ENCODE data around the gene PLCB2.

The PLCB2 gene

DNA sequence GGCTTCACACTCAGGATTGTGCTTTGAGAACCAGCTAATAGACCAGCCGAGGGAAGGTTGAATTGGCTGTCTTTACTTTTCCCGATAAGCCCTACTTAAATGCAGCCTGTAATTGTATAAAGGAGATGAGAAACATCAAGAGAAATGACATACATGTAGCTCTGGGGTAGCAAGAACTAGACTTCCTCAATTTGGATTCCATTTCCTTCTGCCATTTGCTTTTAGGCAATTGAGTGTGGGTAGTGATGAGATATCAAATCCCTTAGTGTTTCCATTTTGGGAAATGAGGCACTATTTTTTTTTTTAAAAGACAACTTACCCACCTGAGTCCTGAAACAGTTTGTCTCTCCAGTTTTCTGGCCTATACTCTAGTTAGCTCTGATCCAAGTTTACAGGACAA is 18.0 kb upstream of the PLCB2 start:
- in situ Hi-C loops (cut with HindIII; ENCODE audit: low sequenced_read_pairs): no loop called here

DNA sequence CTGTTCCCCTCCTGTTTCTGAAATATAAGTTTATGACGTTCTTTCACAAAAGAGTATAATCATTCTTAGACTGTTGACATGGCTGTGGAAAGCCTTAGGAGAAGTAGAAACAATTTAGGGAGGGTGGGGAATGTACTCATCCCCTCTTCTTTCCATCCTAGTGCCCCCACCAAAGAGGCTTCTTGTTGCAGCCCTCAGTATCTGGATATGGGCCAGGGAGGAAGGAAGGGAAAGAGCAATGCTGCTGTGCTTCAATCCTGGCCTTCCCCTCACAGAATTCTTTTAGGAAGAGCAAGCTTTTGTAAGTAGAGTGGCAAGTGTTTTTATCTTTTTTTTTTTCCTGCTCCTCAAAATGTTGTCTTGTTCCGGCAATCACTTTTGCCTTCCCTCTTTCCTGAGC is 17.5 kb upstream of the PLCB2 start:
- in situ Hi-C loops (cut with HindIII; ENCODE audit: low sequenced_read_pairs): no loop called here

DNA sequence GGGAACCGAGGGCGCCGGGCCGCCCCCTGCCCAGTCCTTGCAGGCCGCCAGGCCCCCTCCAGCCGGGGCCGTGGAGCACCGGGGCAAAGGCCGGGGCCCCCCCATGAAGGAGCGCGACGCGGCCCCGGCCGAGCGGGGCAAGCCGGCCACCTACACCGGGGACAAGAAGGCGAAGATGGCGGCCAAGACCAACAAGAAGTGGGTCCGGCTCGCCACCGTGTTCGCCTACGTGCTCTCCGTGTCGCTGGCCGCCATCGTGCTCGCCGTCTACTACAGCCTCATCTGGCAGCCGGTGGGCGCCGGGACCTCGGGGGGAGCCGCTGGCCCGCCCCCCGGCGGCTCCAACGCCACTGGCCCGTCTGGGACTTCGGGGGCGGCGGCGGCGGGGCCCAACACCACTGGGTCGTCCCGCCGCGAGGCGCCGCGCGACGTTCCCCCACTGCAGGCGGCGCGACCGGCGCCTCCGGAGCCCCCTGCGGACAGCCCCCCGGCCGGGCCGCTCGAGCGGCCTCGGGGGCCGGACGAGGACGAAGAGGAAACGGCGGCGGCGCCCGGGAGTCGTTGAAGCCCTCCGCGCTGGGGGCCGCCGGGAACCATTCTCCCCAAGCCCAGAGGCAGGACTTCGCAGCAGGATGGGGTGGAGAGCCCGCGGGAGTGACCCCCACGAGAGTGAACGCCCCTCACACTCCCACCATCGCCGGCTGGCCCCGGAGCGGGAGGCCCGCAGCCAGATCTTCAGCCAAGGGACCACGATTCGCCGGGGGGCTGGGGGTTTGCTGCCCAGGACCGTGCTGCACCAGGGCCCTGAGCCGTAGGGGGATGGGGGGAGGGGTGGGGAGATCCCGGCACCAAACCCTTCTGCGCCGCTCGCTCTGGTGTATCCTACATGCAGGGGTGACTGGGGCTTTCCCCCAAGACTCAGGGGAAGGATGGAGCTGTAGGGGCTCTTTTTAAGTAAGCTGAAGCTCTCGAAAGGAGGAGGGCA is 16.5 kb upstream of the PLCB2 start:
- in situ Hi-C loops (cut with HindIII; ENCODE audit: low sequenced_read_pairs): no loop called here

DNA sequence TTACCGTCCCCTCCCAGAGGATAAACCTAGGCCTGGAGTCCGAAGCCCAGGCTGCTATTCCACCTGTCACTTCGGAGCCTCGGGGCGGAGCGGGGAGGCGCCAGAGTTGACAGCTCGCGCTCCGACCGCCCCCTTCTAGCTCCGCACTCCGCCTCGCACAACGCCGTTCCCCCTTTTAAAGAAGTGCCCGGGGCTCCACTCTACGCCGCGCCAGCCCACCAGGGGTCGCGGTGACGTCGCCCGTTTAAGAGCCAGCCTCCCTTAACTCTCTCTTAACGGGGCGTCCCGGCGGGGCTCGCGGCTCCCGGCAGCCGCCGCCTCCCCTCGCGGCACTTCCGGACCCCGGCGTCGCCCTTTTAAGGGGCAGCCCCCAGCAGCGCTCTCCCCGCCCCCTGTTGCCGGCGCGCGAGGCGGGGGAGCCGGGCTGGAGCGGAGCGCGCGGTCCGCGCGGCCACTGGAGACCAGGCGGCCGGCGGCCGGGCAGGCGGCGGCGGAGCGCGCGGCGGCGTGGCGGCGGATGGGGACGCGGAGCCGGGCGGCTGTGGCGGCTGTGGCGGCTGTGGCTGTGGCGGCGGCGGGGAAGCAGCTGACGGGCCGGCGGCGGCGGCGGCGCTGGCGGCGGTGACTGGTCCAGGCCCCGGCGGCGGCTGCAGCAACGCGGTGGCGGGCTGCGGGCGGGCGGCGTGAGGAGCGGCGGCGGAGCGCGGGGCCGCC is 15.7 kb upstream of the PLCB2 start, which contains the start of gene INAFM2:
Gene INAFM2, plus strand, starts transcription at position 454 of the 714 bp plus-strand sequence. CDS start 364 bp downstream, outside the sequence.
- in situ Hi-C loops (cut with HindIII; ENCODE audit: low sequenced_read_pairs): no loop called here

DNA sequence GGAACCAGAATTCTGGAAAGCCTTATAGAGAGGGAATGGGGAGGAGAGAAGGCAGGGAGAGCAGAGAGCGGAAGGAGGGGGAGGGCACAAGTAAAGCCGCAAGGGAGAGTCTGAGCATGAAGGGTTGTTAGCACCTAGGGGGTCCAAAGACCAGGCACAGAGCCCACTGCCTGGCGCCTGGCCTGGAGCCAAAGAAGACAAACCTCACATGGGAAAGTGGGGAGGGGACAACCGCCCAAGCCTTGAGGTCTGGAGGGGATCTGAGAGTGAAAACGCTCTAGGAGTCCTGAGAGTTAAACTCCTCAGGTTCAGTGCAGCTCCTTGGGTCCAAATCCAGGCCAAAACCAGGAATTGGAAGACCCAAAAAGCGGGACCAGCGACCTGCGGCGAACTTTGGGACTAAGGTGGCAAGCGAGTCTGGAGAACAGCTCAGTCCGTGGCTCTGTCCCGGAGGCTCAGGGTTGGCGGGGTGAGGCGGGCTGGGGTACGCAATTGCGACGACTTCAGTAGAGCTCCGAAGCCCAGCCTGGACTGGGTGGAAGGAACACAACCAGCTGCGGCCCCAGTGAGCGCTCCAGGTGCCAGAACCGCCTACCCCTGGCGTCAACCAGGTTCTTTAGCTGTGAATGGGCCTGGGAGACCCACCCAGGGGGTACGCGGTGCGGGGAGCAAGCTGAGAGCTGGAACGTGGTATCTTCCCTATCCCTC is 14.9 kb upstream of the PLCB2 start:
- in situ Hi-C loops (cut with HindIII; ENCODE audit: low sequenced_read_pairs): no loop called here

DNA sequence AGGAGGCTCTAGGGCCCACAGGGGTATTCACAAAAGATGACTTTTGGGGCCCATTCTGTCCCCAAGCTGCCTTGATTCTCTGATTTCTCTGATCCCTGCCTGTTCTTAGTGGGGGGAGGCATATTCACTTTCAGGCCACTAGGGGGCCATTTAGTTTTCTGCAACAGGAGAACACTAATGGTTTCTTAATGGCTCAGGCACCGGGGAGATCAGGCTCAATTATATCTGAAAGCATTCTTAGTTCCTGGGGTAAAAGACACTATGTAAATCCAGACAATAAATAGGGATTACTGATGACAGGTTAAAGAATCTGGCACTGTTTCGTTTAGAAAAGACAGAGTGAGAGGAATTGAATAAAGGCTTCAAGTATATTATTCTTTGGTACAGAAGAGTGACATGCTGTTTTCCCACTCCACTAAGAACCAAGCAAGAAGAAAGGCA is 13.2 kb upstream of the PLCB2 start:
- in situ Hi-C loops (cut with HindIII; ENCODE audit: low sequenced_read_pairs): no loop called here

DNA sequence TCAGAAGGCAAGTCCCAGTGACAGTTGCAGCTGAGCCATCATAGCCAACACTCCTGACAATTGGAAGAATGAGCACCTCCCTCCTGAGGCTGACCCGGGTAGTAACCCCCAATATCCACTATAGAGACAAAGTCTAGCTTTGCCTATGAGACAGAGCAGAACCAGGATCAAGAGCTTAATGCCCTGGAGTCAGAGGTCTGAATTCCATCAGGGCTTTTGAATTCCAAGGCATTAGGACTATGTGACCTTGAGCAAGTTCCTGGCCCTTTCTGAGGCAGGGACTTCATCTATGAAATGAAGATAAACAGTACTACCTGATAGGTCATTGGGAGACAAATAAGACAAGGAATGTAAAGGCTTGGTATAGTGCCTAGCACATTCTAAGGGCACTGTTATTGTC is 12.7 kb upstream of the PLCB2 start:
- in situ Hi-C loops (cut with HindIII; ENCODE audit: low sequenced_read_pairs): no loop called here

DNA sequence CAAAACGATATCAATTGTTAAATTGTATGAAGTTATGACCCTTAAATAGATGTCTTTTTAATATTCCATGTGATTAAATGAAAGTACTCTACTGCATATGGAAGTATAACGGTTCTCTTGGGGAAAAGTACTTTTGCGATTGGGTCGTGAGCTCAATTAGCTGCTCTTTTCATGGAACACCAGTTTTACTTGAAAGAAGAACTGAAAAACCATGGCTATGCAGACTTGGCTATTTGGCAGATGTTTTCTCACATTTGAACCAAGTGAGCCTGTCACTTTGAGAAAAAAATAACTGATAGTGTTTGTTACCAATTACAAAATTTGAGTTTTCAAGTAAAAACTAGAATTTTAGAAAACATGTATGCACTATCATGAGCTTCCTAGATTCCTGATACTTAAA is 9.8 kb upstream of the PLCB2 start:
- in situ Hi-C loops (cut with HindIII; ENCODE audit: low sequenced_read_pairs): no loop called here

DNA sequence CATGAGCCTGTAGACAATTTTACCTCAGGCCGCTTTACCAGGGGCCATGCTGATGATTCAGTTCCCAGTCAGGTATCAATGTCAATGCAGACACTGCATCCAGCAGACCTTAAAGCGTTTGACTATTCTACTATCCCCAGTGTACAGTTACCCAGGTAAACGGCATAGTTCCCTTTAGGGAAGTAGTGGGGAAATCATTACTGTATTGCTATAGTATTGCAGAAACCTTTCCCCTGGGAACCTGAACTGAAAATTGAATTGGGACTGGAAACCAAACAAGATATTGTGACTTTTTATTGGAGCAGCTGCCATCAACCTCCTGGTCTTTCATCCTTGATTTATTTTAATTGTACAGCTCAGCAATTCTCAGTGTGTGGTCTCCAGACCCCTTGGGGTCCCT is 9.2 kb upstream of the PLCB2 start:
- in situ Hi-C loops (cut with HindIII; ENCODE audit: low sequenced_read_pairs): no loop called here

DNA sequence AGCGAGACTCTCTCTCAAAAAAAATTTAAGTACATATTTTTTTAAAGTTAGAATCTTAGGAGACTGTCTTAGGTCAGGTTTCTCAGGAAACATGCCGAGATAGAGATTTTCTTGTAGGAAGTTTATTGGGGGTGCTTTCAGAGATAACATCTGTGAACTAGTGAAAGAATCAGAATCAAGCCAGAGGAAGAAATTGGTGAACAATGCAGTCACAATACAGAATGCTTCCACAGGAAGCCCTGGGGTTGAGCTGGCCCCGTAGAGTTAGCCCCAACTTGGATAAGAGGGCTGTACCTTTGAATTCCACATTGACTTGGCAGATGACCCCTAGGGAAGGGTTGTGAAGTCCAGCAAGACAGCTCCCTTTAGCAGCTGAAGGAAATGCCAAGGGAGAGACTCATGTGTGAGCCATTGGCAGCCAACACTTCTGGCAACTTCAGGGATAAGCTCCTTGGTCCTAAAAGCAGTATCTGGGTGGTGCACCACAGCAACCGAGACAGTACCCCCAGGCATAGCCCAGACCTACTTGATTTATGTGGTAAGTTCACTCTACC is 7.1 kb upstream of the PLCB2 start:
- in situ Hi-C loops (cut with HindIII; ENCODE audit: low sequenced_read_pairs): no loop called here

DNA sequence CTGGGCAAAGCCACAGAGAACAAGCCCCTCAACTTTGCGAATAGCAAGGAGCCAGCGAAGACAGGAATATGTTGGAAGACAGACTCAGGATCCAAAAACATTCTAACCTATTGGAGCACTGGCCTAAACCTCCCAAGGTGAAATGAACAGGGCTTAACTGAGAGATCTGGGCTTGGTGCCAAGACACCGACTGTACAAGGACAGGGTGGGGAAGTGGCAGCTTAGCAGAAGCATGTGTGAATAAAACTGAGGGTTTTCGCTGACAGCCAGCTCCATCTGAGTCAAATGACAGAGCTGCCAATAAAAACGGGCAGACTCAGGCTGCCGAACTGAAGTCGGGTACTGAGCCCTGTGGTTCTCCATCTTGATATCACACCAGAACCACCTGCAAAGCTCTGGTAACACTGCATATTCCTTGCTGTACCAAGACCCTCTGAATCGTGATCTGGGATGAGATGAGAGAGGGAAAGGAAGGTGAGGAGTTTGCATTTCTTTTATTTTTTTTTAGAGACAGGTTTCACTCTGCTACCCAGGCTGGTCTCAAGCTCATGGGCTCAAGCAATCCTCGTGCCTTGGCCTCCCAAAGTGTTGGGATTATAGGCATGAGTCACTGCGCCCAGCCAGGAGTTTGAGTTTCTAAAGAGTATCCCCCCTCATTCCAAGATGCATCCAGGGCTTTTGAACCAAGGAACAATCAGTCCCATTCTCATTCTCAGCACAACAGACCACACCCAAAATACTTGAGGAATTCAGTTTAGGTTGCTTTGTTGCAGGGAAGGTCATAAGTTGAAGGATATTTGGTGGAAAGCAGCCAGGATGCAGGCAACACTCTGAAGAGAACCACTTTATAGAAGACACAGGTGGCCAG is 6.0 kb upstream of the PLCB2 start:
- in situ Hi-C loops (cut with HindIII; ENCODE audit: low sequenced_read_pairs): no loop called here

DNA sequence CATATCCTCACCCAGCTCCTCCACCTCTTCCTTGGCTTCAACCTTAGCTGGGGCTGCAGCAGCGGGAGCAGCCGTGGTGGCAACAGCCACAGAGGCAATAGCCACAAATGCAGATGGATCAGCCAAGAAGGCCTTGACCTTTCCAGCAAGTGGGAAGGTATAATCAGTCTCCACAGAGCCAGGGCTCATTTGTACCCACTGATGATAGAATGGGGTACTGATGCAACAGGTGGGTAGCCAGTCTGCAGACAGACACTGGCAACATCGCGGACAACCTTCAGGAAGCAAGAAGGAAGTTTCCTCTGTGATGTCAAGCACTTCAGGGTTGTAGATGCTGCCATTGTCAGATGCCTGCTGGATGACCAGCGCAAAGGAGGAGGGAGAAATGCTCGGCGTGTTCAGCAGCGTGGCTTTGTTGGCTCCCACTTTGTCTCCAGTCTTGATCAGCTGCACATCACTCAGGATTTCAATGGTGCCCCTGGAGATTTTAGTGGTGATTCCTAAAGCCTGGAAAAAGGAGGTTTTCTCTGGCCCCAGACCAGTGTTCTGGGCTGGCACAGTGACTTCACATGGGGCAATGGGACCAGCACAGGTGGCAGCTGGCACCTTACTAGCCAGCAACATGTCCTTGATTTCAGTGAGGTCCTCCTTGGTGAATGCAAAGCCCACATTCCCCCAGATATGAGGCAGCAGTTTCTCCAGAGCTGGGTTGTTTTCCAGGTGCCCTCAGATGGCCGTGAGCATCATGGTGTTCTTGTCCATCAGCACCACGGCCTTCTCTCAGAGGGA is 4.8 kb upstream of the PLCB2 start:
- in situ Hi-C loops (cut with HindIII; ENCODE audit: low sequenced_read_pairs): no loop called here

DNA sequence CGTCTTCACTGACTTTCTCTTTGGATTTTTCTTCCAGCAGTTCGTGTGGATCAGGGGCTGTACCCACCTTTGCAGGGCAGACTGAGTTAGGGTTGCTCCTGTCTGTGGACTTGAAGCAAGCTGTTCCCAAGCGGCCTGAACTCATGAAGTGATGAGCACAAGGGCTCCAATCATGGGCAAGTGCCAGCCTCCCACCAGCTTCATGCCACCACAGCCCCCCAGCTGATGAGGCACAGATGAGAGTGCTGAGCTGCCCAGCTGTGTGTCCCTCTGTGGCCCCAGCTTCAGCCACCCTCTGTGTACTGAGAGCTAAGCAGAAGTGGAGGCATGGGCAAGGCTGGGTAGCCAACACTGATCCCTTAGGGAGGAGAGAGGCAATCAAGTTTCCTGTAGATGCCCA is 3.3 kb upstream of the PLCB2 start:
- in situ Hi-C loops (cut with HindIII; ENCODE audit: low sequenced_read_pairs): no loop called here

DNA sequence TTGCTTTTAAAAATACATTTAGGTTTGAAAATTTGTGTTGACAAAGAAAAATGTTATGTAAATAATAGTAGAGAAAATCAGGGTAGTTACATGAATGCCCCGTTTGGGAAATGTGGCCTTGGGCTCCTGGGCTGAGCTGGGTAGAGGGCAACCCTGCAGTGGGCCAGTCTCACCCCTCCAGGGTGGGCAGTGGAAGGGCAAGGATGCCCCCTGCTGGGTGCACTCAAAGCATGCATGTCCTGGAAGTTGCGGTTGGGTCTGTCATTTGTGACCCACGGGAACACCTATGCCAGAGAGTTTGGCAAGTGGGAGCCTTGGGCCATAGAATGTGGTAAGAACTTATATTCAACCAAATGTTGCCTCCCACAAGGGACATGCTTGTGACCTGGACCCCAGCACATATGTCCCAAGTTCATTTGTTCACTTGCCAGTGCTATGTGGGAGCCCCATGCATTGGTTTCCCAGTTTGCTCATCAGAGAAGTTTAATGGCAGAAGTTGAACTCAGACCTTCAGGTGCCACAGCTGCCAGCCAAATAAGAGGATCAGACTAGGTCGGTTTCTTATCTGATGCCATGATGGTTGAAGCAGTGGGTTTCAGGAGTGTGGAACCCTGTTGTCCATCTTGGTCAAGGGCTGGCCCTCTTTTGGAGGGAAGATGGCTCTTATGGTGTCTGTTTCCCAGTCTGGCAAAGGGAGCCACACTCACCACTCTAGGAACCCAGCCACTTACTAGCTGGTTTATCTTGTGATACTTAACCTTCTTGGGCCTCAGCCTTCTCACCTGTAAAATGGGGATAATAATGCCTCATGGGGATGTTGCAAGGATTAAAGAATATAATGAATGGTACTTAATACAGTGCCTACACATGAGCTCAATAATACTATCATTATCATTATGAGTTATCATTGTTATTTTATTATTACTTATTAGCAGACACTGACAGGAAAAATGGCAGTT is 2.5 kb upstream of the PLCB2 start:
- in situ Hi-C loops (cut with HindIII; ENCODE audit: low sequenced_read_pairs): no loop called here

DNA sequence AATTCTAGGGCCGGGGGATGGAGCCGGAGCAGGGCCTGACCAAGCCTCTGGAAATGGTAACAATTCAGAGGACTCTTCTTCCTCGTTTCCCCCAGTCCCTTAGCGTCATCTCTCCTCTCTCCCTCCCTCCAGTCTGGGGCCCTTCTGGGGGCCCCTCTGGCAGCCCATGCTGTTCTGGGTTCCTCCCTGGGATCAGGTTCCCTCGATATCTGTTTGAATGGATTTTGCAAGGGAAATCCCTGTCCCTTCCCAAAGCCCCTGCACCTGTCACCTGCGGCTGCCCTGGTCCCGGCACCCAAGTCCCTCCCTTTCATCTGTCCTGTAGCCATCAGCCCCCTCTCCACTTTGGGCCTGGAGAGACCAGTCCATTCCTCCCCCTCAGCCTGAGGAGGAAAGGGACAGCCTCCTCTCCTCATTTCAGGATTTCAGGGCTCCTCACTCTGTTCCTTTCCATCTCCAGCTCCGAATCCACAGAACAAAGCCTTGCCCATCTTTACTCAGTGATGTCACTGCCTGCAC is 1.7 kb upstream of the PLCB2 start:
- in situ Hi-C loops (cut with HindIII; ENCODE audit: low sequenced_read_pairs): no loop called here

DNA sequence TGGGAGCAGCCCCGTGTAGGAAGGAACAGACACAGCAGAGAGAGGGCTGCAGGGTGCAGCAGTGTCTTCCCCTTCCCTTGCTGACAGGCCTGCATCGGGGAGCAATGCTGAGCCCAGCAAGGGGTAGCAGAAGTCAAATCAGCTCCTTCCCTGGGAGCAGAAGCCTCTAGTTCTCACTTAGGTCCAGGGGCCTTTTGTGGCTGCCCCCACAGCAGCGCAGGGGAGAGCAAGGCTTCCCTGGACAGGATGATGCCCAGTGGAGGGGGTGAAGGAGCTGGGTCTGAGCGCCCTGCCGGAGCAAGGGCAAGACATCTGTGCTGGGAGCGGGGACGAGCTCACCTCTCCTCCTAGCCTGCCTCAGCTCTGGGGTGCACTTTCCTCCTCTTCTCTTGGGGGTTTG is 827 bp downstream of the PLCB2 start:
- in situ Hi-C loops (cut with HindIII; ENCODE audit: low sequenced_read_pairs): no loop called here

DNA sequence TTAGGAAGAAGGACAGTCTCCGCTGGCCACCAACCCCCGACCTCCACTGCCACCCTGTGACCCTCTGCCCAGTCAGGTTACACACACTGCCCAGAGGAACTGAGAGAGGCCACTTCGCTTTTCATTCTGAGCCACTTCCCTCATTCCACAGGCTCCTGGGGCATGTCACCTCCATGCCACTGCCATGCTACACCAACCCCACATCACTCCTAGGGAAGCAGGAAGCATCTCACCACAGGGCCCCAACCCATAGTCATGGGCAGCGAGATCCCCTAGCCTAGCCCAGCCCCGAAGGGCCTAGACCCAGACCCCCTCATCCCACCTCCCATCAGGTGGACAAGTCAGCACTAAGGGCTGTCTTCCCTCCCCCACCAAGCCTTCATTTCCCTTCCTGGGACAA is 1.4 kb downstream of the PLCB2 start:
- in situ Hi-C loops (cut with HindIII; ENCODE audit: low sequenced_read_pairs): no loop called here

DNA sequence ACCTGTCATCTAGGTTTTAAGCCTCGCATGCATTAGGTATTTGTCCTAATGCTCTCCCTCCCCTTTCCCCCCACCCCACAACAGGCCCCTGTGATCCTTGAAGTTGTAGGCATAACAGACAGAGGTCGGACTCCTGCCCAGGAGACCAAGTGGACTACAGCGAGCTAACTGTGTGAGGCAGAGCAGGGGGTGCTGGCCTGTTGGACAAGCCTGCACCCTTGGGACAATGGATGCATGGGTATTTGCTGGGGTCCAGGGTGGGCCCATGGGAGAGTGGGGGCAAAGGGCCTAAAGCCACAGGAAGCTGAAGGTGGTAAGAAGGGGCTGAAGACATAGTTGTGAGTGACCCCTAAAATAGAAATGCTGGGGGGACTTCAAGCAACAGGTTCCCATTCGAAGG is 2.5 kb downstream of the PLCB2 start:
- in situ Hi-C loops (cut with HindIII; ENCODE audit: low sequenced_read_pairs): no loop called here

Measured in DLD1 (cell line).